ENCODE measurements around the gene JMJD4.
"Not testable (repeated sequence)": the region's sequence is repeated elsewhere in the genome, so short reads cannot be mapped to it uniquely, and the experiment has no call there.

JMJD4 gene

GRCh38 chr1:227729881-227730629, 5.0 kb downstream of the JMJD4 start:
- Mint-ChIP-seq H3K4me1 (ENCODE audit: low read depth in 2 of 2) (peaks cover 23 to 29% of the 10 kb centered on the region in 2 donors), H3K27me3 (no peaks in the 10 kb centered on the region), H3K4me3 (peak overlapping the region; percentile 13 to 48), H3K27ac (peak overlapping the region in 1 of 2 donors; percentile 90), H3K36me3 (ENCODE audit: insufficient read depth) (peaks cover 19% of the 10 kb centered on the region), H3K9me3 (no peaks in the 10 kb centered on the region)
- DNase-seq (peak; percentile 30 to 42 (median 33)), ATAC-seq (replicated peaks) (peak; percentile 20)

- no peak for DNase-seq
- ATAC-seq (replicated peaks): peak; percentile 18
- Mint-ChIP-seq H3K4me1 (ENCODE audit: low read depth in 2 of 2) (peaks cover 21 to 24% of the 10 kb centered on the region in 2 donors), H3K4me3 (peak overlapping the region; percentile 84 to 85), H3K27me3 (peaks cover 0 to 2% of the 10 kb centered on the region in 2 donors), H3K9me3 (no peaks in the 10 kb centered on the region), H3K27ac (peak overlapping the region in 1 of 2 donors; percentile 90), H3K36me3 (ENCODE audit: insufficient read depth) (peaks cover 17% of the 10 kb centered on the region)
Measured at GRCh38 chr1:227729144-227729880, 5.8 kb downstream of the JMJD4 start.

- Mint-ChIP-seq H3K4me1 (ENCODE audit: low read depth in 2 of 2) (peaks cover 16 to 23% of the 10 kb centered on the region in 2 donors), H3K9me3 (no peaks in the 10 kb centered on the region), H3K27ac (peak overlapping the region; percentile 58 to 63), H3K27me3 (peaks cover 0 to 7% of the 10 kb centered on the region in 2 donors), H3K36me3 (ENCODE audit: insufficient read depth) (peaks cover 13% of the 10 kb centered on the region), H3K4me3 (peak overlapping the region; percentile 84 to 85)
- ATAC-seq (replicated peaks): peak; percentile 17
- DNase-seq: no peak
Measured at GRCh38 chr1:227728892-227729143, 6.3 kb downstream of the JMJD4 start.

GRCh38 chr1:227728059-227728891, 6.8 kb downstream of the JMJD4 start:
- Mint-ChIP-seq H3K36me3 (ENCODE audit: insufficient read depth) (peaks cover 10% of the 10 kb centered on the region), H3K9me3 (no peaks in the 10 kb centered on the region), H3K4me1 (ENCODE audit: low read depth in 2 of 2) (peaks cover 11 to 18% of the 10 kb centered on the region in 2 donors), H3K4me3 (peak overlapping the region; percentile 84 to 85), H3K27me3 (peaks cover 0 to 9% of the 10 kb centered on the region in 2 donors), H3K27ac (peak overlapping the region; percentile 58 to 63)
- DNase-seq: no peak
- peak; percentile 66 for ATAC-seq (replicated peaks)

- no peaks in the 10 kb centered on the region for H3K36me3 Mint-ChIP-seq (ENCODE audit: insufficient read depth)
- ATAC-seq (replicated peaks) (no peak), DNase-seq (no peak)
- H3K27me3 Mint-ChIP-seq: peaks cover 0 to 9% of the 10 kb centered on the region in 2 donors
- peaks cover 11 to 18% of the 10 kb centered on the region in 2 donors for H3K4me1 Mint-ChIP-seq (ENCODE audit: low read depth in 2 of 2)
- peaks cover 0 to 5% of the 10 kb centered on the region in 2 donors for H3K9me3 Mint-ChIP-seq
- no peak overlapping the region for H3K4me3 Mint-ChIP-seq
- no peak overlapping the region for H3K27ac Mint-ChIP-seq
Measured at GRCh38 chr1:227726924-227727599, 8.0 kb downstream of the JMJD4 start.

- peaks cover 0 to 9% of the 10 kb centered on the region in 2 donors for H3K27me3 Mint-ChIP-seq
- no peak overlapping the region for H3K4me3 Mint-ChIP-seq
- ATAC-seq (replicated peaks) (no peak), DNase-seq (no peak)
- H3K4me1 Mint-ChIP-seq (ENCODE audit: low read depth in 2 of 2): peaks cover 11 to 18% of the 10 kb centered on the region in 2 donors
- no peaks in the 10 kb centered on the region for H3K36me3 Mint-ChIP-seq (ENCODE audit: insufficient read depth)
- H3K27ac Mint-ChIP-seq: no peak overlapping the region
- peaks cover 5% of the 10 kb centered on the region in 2 donors for H3K9me3 Mint-ChIP-seq
Measured at GRCh38 chr1:227726318-227726717, 8.8 kb downstream of the JMJD4 start.

- no peaks in the 10 kb centered on the region for H3K36me3 Mint-ChIP-seq (ENCODE audit: insufficient read depth)
- ATAC-seq (replicated peaks) (no peak), DNase-seq (no peak)
- peaks cover 11 to 17% of the 10 kb centered on the region in 2 donors for H3K4me1 Mint-ChIP-seq (ENCODE audit: low read depth in 2 of 2)
- peaks cover 10 to 17% of the 10 kb centered on the region in 2 donors for H3K9me3 Mint-ChIP-seq
- peaks cover 6 to 9% of the 10 kb centered on the region in 2 donors for H3K27me3 Mint-ChIP-seq
- no peak overlapping the region for H3K27ac Mint-ChIP-seq
- H3K4me3 Mint-ChIP-seq: no peak overlapping the region
Measured at GRCh38 chr1:227725046-227725445, 10.1 kb downstream of the JMJD4 start.

GRCh38 chr1:227723474-227723873, 11.6 kb downstream of the JMJD4 start:
- H3K4me1 Mint-ChIP-seq (ENCODE audit: low read depth in 2 of 2): peaks cover 4 to 5% of the 10 kb centered on the region in 2 donors
- DNase-seq (no peak), ATAC-seq (replicated peaks) (no peak)
- no peak overlapping the region for H3K27ac Mint-ChIP-seq
- H3K27me3 Mint-ChIP-seq: peaks cover 9% of the 10 kb centered on the region in 2 donors
- H3K9me3 Mint-ChIP-seq: peaks cover 12 to 26% of the 10 kb centered on the region in 2 donors
- H3K4me3 Mint-ChIP-seq: no peak overlapping the region
- H3K36me3 Mint-ChIP-seq (ENCODE audit: insufficient read depth): no peaks in the 10 kb centered on the region

- ATAC-seq (replicated peaks) (no peak), DNase-seq (no peak)
- Mint-ChIP-seq H3K9me3 (peaks cover 19 to 41% of the 10 kb centered on the region in 2 donors), H3K36me3 (ENCODE audit: insufficient read depth) (no peaks in the 10 kb centered on the region), H3K27ac (no peak overlapping the region), H3K27me3 (peaks cover 7 to 9% of the 10 kb centered on the region in 2 donors), H3K4me1 (ENCODE audit: low read depth in 2 of 2) (no peaks in the 10 kb centered on the region), H3K4me3 (no peak overlapping the region)
Measured at GRCh38 chr1:227718932-227719331, 16.2 kb downstream of the JMJD4 start.

- Mint-ChIP-seq H3K4me3 (no peak overlapping the region), H3K27ac (no peak overlapping the region)
Measured at GRCh38 chr1:227712648-227713047, 22.5 kb downstream of the JMJD4 start.

GRCh38 chr1:227710474-227710873, 24.6 kb downstream of the JMJD4 start:
- H3K36me3 Mint-ChIP-seq (ENCODE audit: insufficient read depth); H3K27me3 Mint-ChIP-seq; ATAC-seq (replicated peaks); H3K9me3 Mint-ChIP-seq; H3K27ac Mint-ChIP-seq; H3K4me1 Mint-ChIP-seq (ENCODE audit: low read depth in 2 of 2); H3K4me3 Mint-ChIP-seq; DNase-seq: not testable (repeated sequence)

More at GRCh38 chr1:227712648-227713047, 22.5 kb downstream of the JMJD4 start:
- Mint-ChIP-seq H3K4me1 (ENCODE audit: low read depth in 2 of 2) (peaks cover 6 to 7% of the 10 kb centered on the region in 2 donors), H3K27me3 (peaks cover 0 to 4% of the 10 kb centered on the region in 2 donors), H3K9me3 (peaks cover 8 to 15% of the 10 kb centered on the region in 2 donors), H3K36me3 (ENCODE audit: insufficient read depth) (no peaks in the 10 kb centered on the region)
- ATAC-seq (replicated peaks) (no peak), DNase-seq (no peak)

- DNase-seq (no peak), ATAC-seq (replicated peaks) (no peak)
- H3K36me3 Mint-ChIP-seq (ENCODE audit: insufficient read depth): no peaks in the 10 kb centered on the region
- H3K27me3 Mint-ChIP-seq: peaks cover 0 to 4% of the 10 kb centered on the region in 2 donors
- H3K27ac Mint-ChIP-seq: no peak overlapping the region
- H3K9me3 Mint-ChIP-seq: peaks cover 1 to 3% of the 10 kb centered on the region in 2 donors
- H3K4me1 Mint-ChIP-seq (ENCODE audit: low read depth in 2 of 2): peaks cover 6 to 9% of the 10 kb centered on the region in 2 donors
- H3K4me3 Mint-ChIP-seq: no peak overlapping the region
Measured at GRCh38 chr1:227709451-227709850, 25.7 kb downstream of the JMJD4 start.

GRCh38 chr1:227707846-227708245, 27.3 kb downstream of the JMJD4 start:
- Mint-ChIP-seq H3K4me3 (peak overlapping the region; percentile 48 to 55), H3K9me3 (peaks cover 0 to 1% of the 10 kb centered on the region in 2 donors), H3K27me3 (no peaks in the 10 kb centered on the region), H3K4me1 (ENCODE audit: low read depth in 2 of 2) (peaks cover 6 to 9% of the 10 kb centered on the region in 2 donors), H3K27ac (peak overlapping the region; percentile 71 to 73), H3K36me3 (ENCODE audit: insufficient read depth) (no peaks in the 10 kb centered on the region)
- ATAC-seq (replicated peaks): peak; percentile 45
- no peak for DNase-seq
